Mucosa of stomach (tissue), 1 donor: ENCODE results near the gene TAX1BP3.
"Not testable (repeated sequence)": the region's sequence is repeated elsewhere in the genome, so short reads cannot be mapped to it uniquely, and the experiment has no call there.

Source experiments
- H3K27me3 ChIP-seq: one replicate; pipeline ENCODE4 v1.7.0; 2013; ENCODE audit warnings: mild to moderate bottlenecking, low read length; ENCODE audit not compliant: control insufficient read depth, insufficient read depth
- H3K36me3 ChIP-seq: one replicate; pipeline ENCODE4 v1.7.0; 2013; ENCODE audit warnings: low read length; ENCODE audit not compliant: control insufficient read depth, insufficient read depth
- H3K4me1 ChIP-seq: one replicate; pipeline ENCODE4 v1.7.0; 2013; ENCODE audit warnings: mild to moderate bottlenecking, low read length; ENCODE audit not compliant: control insufficient read depth, insufficient read depth
- H3K4me3 ChIP-seq: one replicate; pipeline ENCODE4 v1.7.0; 2013; ENCODE audit warnings: low read length
- H3K9ac ChIP-seq: one replicate; pipeline ENCODE4 v1.7.0; 2013; ENCODE audit warnings: mild to moderate bottlenecking, low read length, moderate library complexity
- H3K9me3 ChIP-seq: one replicate; pipeline ENCODE4 v1.7.0; 2013; ENCODE audit warnings: mild to moderate bottlenecking, low read length, moderate library complexity; ENCODE audit not compliant: control insufficient read depth
- donor health status: Pancreatic carcinoma.

The TAX1BP3 gene, protein sequence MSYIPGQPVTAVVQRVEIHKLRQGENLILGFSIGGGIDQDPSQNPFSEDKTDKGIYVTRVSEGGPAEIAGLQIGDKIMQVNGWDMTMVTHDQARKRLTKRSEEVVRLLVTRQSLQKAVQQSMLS

DNA sequence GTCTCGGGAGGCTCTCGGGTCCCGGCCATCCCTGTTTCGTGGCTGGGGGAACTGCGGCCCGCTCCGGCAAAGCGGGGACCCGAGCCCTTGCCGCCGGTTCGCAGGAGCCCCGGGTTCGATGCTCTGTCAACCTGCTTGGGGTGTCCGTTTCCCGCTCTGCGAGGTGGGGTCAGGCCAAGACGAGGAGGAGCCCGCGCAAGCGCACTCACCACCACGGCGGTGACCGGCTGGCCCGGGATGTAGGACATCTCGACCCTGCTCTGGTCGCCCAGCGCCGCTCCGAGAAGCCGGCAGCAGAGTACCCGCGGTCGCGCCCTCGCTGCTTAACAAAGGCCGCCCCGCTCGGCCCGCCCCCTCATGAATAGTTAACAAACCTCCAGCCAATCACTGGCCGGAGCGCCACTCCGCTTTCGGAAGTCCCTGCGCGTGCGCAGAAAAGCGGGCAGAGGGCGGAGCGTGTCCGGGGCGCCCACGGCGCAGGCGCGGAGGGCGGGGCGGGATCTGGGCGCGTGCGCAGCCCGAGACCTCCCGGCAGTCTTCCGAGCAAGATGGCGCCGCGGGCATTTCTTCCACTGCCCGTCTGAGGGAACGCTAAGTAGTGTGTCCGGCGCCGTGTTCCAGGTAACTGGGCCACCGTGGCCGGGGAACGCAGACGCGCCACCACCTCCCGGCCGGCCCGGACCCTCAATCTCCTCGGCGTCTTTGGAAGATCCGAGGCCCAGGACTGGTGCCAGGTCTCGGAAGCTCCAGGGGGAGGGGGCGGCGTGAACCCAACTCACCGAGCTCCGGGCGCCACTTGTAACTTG, at the start of gene TAX1BP3, which contains the start of gene EMC6:
TAX1BP3 (minus strand) TSS at position 300 of the 806 bp plus-strand sequence; CDS start at position 248, 52 bp downstream.
EMC6 (plus strand) TSS at position 534 of the 806 bp plus-strand sequence. CDS start 335 bp downstream, outside the sequence.
- H3K4me1 ChIP-seq, result peaks cover 24% of the 10 kb centered on the region
- H3K4me3 ChIP-seq, result peak within 1 kb of the TSS; percentile 89
- H3K9ac ChIP-seq, result peak within 1 kb of the TSS; percentile 81
- H3K27me3 ChIP-seq, result no peaks in the 10 kb centered on the region
- peaks cover 10% of the 10 kb centered on the region for H3K36me3 ChIP-seq
- no peaks in the 10 kb centered on the region for H3K9me3 ChIP-seq

DNA sequence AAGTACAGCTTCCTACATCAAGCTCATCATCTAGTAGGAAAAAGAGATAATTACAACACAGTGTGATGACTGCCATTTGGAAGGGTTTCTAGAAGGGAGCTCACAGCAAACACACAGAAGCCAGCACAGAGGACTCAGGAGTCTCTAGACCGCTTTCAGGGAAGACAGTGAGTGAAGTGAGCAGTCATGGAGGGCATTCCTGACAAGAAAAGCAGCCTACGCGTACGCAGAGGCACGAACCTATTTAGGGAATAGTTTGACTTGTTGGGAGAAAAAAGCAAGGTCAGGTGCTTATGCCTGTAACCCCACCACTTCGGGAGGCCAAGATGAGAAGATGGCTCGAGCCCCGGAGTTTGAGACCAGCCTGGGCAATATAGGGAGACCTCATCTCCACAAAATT, 46.9 kb upstream of the TAX1BP3 start:
- Histone ChIP-seq H3K9ac (no peak overlapping the region), H3K4me1 (no peaks in the 10 kb centered on the region), H3K36me3 (no peaks in the 10 kb centered on the region), H3K4me3 (no peak overlapping the region), H3K9me3 (no peaks in the 10 kb centered on the region), H3K27me3 (no peaks in the 10 kb centered on the region)

DNA sequence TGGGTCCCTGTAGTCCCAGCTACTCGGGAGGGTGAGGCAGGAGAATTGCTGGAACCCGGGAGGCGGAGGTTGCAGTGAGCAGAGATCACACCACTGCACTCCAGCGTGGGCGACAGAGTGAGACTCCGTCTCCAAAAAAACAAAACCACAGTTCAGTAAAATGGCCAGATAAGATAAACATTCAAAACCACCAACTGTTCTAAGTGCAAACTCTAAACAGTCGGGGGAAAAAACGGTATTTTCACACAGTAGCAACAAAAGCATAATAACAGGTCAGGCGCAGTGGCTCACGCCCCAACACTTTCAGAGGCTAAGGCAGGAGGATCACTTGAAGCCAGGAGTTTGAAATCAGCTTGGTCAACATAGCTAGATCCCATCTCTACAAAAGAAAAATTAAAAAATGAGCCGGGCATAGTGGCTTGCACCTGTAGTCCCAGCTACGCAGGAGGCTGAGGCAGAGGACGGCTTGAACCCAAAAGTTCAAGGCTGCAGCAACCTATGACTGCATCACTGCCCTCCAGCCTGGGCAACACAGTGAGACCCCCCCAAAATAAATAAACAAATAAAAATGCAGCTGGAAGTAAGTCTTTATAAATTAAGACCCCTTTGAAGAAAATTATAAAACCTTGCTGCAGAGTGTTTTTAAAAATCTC, 44.6 kb upstream of the TAX1BP3 start:
- Histone ChIP-seq H3K9ac (no peak overlapping the region), H3K4me3 (no peak overlapping the region), H3K9me3 (no peaks in the 10 kb centered on the region), H3K36me3 (no peaks in the 10 kb centered on the region), H3K4me1 (no peaks in the 10 kb centered on the region), H3K27me3 (no peaks in the 10 kb centered on the region)

DNA sequence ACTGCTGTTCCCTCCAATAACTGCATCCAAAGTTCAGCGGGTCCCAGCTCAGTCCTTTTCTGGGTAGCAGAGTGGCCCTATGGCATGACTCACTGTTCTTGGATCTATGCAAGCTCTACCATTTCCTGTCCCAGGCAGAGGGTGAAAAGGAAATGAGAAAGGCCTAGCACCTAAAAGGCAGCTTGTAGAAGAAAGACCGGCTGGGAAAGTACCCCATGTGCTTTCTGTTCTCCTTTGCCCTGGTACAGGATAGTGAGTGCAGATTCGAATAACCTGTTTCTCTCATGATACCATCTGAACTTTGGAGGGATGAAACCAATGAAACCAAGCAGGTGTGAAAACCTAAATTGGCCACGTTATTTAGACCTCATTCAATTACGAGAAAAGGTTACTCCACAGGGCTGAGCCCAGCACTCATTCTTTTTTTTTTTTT, 42.6 kb upstream of the TAX1BP3 start:
- H3K36me3 ChIP-seq, result no peaks in the 10 kb centered on the region
- H3K9ac ChIP-seq, result no peak overlapping the region
- H3K4me1 ChIP-seq, result no peaks in the 10 kb centered on the region
- no peaks in the 10 kb centered on the region for H3K27me3 ChIP-seq
- H3K4me3 ChIP-seq, result no peak overlapping the region
- H3K9me3 ChIP-seq, result no peaks in the 10 kb centered on the region

DNA sequence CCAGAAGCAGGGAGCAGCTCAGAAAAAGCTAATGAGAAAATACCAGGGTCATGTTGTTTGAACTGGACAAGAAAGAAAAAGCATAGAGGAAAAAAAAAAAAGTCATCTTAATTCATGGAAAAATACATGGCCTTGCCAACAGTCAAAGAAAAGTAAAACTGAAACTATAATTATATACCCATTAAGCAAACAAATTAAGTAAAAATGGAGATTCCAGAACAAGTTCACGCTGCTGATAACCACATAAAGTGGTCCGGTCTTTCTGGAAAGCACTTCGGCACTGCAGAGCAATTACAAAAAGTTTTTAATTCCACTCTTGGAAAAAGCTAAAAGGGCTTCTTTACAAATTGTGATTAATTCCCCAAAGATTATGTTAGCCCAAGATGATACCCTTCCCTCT, 40.0 kb upstream of the TAX1BP3 start:
- H3K27me3 ChIP-seq, result no peaks in the 10 kb centered on the region
- H3K9me3 ChIP-seq, result no peaks in the 10 kb centered on the region
- H3K9ac ChIP-seq, result no peak overlapping the region
- H3K4me3 ChIP-seq, result no peak overlapping the region
- H3K4me1 ChIP-seq, result no peaks in the 10 kb centered on the region
- no peaks in the 10 kb centered on the region for H3K36me3 ChIP-seq

DNA sequence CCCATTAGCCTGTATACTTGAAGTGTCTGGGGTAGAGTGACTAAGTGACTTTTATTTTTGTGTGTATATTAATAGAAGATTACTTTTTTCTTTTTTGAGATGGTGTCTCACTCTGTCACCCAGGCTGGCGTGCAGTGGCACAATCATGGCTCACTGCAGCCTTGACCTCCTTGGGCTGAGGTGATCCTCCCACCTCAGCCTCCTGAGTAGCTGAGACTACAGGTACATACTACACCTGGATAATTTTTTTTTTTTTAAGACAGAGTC, 37.3 kb upstream of the TAX1BP3 start:
- H3K4me1 ChIP-seq, H3K9ac ChIP-seq, H3K4me3 ChIP-seq, H3K36me3 ChIP-seq, H3K9me3 ChIP-seq, H3K27me3 ChIP-seq: not testable (repeated sequence)

DNA sequence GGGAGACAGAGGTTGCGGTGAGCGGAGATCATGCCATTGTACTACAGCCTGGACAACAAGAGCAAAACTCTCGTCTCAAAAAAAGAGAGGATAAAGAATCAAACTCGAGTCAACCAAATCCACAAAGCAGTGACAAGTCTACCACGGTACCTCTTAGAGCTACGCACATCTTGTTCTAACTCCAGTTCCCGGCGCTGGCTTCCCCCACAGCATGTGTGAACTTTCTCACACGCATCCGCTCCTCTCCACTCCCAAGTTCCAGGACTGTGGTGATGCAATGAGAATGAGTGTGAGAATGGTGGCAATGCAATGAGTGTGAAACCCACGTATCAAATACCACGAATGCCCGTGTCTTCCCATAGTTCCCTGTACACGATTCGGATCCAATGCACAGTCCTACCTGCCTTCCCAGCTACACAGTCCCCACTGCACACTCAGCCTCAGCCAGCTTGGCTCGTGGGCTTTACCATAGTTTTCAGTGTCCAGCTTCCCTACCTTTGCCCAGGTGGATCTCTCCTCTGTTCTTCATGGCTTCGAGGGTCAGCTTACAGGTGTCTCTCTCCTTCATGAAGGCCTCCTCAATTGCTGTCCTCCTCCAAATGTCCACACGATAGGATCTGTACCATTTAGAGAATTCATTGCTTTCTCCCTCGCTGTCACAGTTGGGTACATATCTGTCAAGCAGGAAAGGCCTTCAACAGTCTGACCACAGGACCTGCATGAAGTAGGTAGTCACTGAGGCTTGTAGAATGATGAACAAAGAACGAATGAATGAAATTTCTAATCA, 36.7 kb upstream of the TAX1BP3 start:
- H3K36me3 ChIP-seq, result no peaks in the 10 kb centered on the region
- H3K9ac ChIP-seq, result no peak overlapping the region
- H3K27me3 ChIP-seq, result no peaks in the 10 kb centered on the region
- no peaks in the 10 kb centered on the region for H3K9me3 ChIP-seq
- no peak overlapping the region for H3K4me3 ChIP-seq
- H3K4me1 ChIP-seq, result no peaks in the 10 kb centered on the region

DNA sequence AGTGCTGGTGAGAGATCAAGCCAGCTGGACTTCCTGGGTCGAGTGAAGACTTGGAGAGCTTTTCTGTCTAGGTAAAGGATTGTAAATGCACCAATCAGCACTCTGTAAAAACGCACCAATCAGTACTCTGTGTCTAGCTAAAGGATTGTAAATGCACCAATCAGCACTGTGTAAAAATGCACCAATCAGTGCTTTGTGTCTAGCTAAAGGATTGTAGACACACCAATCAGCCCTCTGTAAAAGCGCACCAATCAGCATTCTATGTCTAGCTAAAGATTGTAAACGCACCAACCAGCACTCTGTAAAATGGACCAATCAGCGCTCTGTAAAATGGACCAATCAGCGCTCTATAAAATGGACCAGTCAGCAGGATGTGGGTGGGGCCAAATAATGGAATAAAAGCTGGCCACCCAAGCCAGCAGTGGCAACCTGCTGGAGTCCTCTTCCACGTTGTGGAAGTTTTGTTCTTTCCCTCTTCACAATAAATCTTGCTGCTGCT, 33.7 kb upstream of the TAX1BP3 start:
- not testable (repeated sequence) for H3K4me3 ChIP-seq, H3K4me1 ChIP-seq, H3K9ac ChIP-seq, H3K9me3 ChIP-seq, H3K36me3 ChIP-seq, H3K27me3 ChIP-seq

DNA sequence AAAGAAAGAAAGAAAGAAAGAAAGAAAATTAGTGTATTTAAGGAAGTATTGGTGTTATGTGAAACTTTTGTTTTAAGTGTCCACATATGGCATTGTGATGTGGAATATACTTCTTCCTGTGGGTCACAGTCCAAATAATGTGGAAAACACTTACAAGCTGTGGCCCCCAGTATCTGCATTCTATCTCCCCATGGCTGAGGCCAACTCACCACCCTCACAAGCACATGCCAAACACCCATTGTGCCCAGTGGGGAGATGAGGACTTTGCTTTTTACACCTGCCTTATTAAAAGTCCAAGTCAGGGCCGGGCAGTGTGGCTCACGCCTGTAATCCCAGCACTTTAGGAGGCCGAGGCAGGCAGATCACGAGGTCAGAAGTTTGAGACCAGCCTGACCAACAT, 31.6 kb upstream of the TAX1BP3 start:
- Histone ChIP-seq H3K36me3 (no peaks in the 10 kb centered on the region), H3K4me1 (peaks cover 10% of the 10 kb centered on the region), H3K9me3 (no peaks in the 10 kb centered on the region), H3K27me3 (peaks cover 26% of the 10 kb centered on the region), H3K9ac (no peak overlapping the region), H3K4me3 (no peak overlapping the region)

DNA sequence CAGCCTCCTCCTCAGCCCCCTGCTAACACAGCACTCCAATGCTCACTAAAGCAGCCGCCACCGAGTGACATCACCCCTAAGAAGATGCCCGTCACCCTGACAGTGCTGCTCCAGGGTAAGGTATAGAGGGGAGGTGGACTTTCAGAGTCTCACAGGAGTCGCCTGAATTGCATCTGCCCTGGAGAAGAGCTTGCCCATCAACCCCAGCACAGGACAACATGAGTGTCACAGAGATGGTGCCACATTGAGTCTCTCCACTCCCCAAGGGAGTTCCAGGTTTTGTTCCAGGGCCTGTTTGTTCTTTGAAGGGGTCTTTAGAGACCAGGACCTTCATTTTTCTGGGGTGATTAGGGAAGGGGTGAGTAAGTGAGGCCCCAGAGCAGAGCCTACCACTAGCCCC, 29.8 kb upstream of the TAX1BP3 start:
- H3K9ac ChIP-seq, result no peak overlapping the region
- peaks cover 10% of the 10 kb centered on the region for H3K4me1 ChIP-seq
- H3K4me3 ChIP-seq, result no peak overlapping the region
- H3K9me3 ChIP-seq, result no peaks in the 10 kb centered on the region
- H3K27me3 ChIP-seq, result peaks cover 32% of the 10 kb centered on the region
- no peaks in the 10 kb centered on the region for H3K36me3 ChIP-seq

DNA sequence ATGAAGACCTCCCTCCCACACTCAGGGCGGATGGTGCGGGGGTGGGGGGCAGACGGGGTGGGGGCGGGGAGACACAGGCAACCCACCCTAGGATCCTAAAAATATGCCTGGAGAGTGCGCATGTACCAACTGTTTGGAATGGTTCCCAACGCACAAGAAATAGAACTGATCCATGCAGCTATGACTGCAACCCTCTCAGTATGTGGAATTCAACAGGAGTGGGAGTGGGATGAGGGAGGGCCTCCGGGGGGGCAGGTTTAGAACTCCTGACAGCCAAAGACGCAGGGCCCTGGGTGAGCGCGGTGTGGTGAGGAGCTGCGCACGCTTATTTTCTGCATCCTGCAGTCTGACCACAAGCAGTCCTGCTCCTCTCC, 28.7 kb upstream of the TAX1BP3 start:
- Histone ChIP-seq H3K27me3 (peaks cover 32% of the 10 kb centered on the region), H3K36me3 (no peaks in the 10 kb centered on the region), H3K4me3 (no peak overlapping the region), H3K9me3 (no peaks in the 10 kb centered on the region), H3K9ac (no peak overlapping the region), H3K4me1 (peaks cover 10% of the 10 kb centered on the region)
